Activated T-helper 9 cell treated with anti-CD3 and anti-CD28 coated beads, Interleukin-2, amount 50 U/mL, for 16 hours (primary cell): ENCODE measurements around the gene C6orf89.

Experiments used
- DNase-seq: peaks from one replicate; pipeline ENCODE4 v3.0.0-alpha.2; 2020; ENCODE audit warnings: low read depth

C6orf89 gene

GRCh38 chr6:36885461-36886401 lies at the start of gene C6orf89:
TSS of gene C6orf89 (plus strand) at chr6:36885952. CDS start at chr6:36899445, 13,493 bp downstream.
- peak; percentile 96 for DNase-seq

GRCh38 chr6:36836111-36837021 lies 49.4 kb upstream of the C6orf89 start:
- no peak for DNase-seq

- DNase-seq, result no peak
Measured at GRCh38 chr6:36837022-36837339, 48.8 kb upstream of the C6orf89 start.

- DNase-seq, result no peak
Measured at GRCh38 chr6:36837686-36838085, 48.1 kb upstream of the C6orf89 start.

GRCh38 chr6:36838896-36839748 lies 46.6 kb upstream of the C6orf89 start, which contains the start of gene CPNE5:
TSS of gene CPNE5 (minus strand) at chr6:36839444. CDS start at chr6:36839377, 67 bp downstream.
- DNase-seq, result no peak

- peak; percentile 13 for DNase-seq
Measured at GRCh38 chr6:36839749-36840431, 45.9 kb upstream of the C6orf89 start.

GRCh38 chr6:36840432-36841403 lies 45.0 kb upstream of the C6orf89 start:
- DNase-seq, result peak; percentile 11

GRCh38 chr6:36841756-36842155 lies 44.0 kb upstream of the C6orf89 start:
- no peak for DNase-seq

- DNase-seq, result no peak
Measured at GRCh38 chr6:36843170-36843569, 42.6 kb upstream of the C6orf89 start.

- DNase-seq, result no peak
Measured at GRCh38 chr6:36844232-36845170, 41.3 kb upstream of the C6orf89 start.

- DNase-seq, result no peak
Measured at GRCh38 chr6:36845233-36845632, 40.5 kb upstream of the C6orf89 start.

- DNase-seq, result no peak
Measured at GRCh38 chr6:36847152-36847551, 38.6 kb upstream of the C6orf89 start.

- no peak for DNase-seq
Measured at GRCh38 chr6:36847991-36848390, 37.8 kb upstream of the C6orf89 start.

GRCh38 chr6:36848658-36849441 lies 36.9 kb upstream of the C6orf89 start:
- no peak for DNase-seq

- DNase-seq, result no peak
Measured at GRCh38 chr6:36850021-36850420, 35.7 kb upstream of the C6orf89 start.

- no peak for DNase-seq
Measured at GRCh38 chr6:36851149-36851614, 34.6 kb upstream of the C6orf89 start.

GRCh38 chr6:36851626-36852025 lies 34.1 kb upstream of the C6orf89 start:
- DNase-seq, result no peak
